ENCODE measurements around the gene NUP188. TPM values are rescaled to one million over a fixed set of nuclear protein-coding genes. Genes with fewer than 3 reads are reported as not detected.
"Not testable (repeated sequence)": the region's sequence is repeated elsewhere in the genome, so short reads cannot be mapped to it uniquely, and the experiment has no call there.

Gene NUP188
- total RNA-seq, 2 experiments from 2014 or later = 65.8 to 73.6 TPM

DNA sequence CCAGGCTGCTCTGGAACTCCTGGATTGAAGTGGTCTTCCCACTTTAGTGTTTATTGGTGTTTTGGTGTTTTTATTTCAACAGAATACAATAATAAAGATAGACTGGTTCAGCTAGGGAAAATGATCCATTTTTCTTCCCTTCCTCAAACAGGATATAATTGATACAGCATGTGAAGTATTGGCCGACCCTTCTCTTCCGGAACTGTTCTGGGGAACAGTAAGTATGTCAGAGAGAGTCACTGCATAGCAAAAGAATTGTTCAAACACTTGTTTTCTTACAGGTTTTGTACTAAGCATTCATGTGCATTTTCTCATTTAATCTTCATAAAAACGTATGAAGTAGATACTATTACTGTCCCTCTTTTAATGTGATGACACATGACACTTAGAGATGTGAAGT lies 31.6 kb downstream of the NUP188 start:
- peaks cover 66% of the 10 kb centered on the region for H3K36me3 Mint-ChIP-seq (ENCODE audit: low read depth)
- no peaks in the 10 kb centered on the region for H3K27me3 Mint-ChIP-seq
- ChIA-PET CTCF (no interaction called here), POLR2A (no interaction called here)
- H3K4me3 Mint-ChIP-seq = no peak overlapping the region
- no peaks in the 10 kb centered on the region for H3K9me3 Mint-ChIP-seq
- no peaks in the 10 kb centered on the region for H3K4me1 Mint-ChIP-seq
- no peak overlapping the region for H3K27ac Mint-ChIP-seq
- DNase-seq = no peak

DNA sequence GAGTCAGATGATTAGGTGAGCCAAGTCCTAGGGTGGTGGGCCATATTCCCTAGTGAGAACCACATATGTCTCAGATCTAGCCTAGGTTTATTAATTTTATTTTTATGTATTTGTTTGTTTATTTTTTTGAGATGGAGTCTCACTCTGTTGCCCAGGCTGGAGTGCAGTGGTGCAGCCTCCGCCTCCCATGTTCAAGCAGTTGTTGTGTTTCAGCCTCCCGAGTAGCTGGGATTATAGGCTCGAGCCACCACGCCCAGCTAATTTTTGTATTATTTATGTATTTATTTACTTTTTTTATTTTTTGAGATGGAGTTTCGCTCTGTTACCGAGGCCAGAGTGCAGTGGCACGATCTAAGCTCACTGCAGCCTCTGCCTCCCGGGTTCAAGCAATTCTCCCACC lies 36.0 kb downstream of the NUP188 start:
- H3K4me3 Mint-ChIP-seq = no peak overlapping the region
- no peak overlapping the region for H3K27ac Mint-ChIP-seq
- H3K36me3 Mint-ChIP-seq (ENCODE audit: low read depth) = peaks cover 81% of the 10 kb centered on the region
- no peaks in the 10 kb centered on the region for H3K27me3 Mint-ChIP-seq
- H3K9me3 Mint-ChIP-seq = no peaks in the 10 kb centered on the region
- no peaks in the 10 kb centered on the region for H3K4me1 Mint-ChIP-seq
- no peak for DNase-seq
- CTCF ChIA-PET = no interaction called here
- POLR2A ChIA-PET = no interaction called here

- no peaks in the 10 kb centered on the region for H3K4me1 Mint-ChIP-seq
- no peak overlapping the region for H3K27ac Mint-ChIP-seq
- POLR2A ChIA-PET = no interaction called here
- CTCF ChIA-PET = no interaction called here
- no peak for DNase-seq
- H3K27me3 Mint-ChIP-seq = no peaks in the 10 kb centered on the region
- no peak overlapping the region for H3K4me3 Mint-ChIP-seq
- no peaks in the 10 kb centered on the region for H3K9me3 Mint-ChIP-seq
- peaks cover 60% of the 10 kb centered on the region for H3K36me3 Mint-ChIP-seq (ENCODE audit: low read depth)
These were observed 39.2 kb downstream of the NUP188 start for GRCh38 chr9:128986671-128987070.

GRCh38 chr9:128987805-128988204 lies 40.3 kb downstream of the NUP188 start:
- Mint-ChIP-seq H3K4me3 (no peak overlapping the region), H3K4me1 (no peaks in the 10 kb centered on the region), H3K27ac (no peak overlapping the region), H3K9me3 (no peaks in the 10 kb centered on the region), H3K36me3 (ENCODE audit: low read depth) (peaks cover 55% of the 10 kb centered on the region), H3K27me3 (no peaks in the 10 kb centered on the region)
- ChIA-PET CTCF (interaction anchor here (0.7 kb wide), 1 partner anchor 20 kb away, joined by 4 read pairs; no protein-coding TSS in a partner anchor), POLR2A (no interaction called here)
- no peak for DNase-seq

DNA sequence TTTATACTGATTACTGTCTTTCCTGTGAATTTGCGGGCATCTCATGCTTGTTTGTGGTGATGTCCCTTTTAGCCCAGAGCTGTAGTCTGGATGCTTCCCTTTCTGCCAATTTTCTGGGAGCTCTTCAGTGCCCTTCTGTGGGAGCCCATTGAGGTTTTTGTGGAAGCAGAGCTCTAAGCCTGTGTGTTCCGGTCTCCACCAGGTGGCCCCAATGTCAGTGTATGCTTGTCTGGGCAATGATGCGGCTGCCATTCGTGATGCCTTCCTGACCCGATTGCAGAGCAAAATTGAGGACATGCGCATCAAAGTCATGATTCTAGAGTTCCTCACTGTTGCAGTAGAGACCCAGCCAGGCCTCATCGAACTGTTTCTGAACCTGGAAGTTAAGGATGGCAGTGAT lies 45.5 kb downstream of the NUP188 start:
- peaks cover 57% of the 10 kb centered on the region for H3K36me3 Mint-ChIP-seq (ENCODE audit: low read depth)
- ChIA-PET CTCF (interaction anchor here (0.7 kb wide), 1 partner anchor 45 kb away, joined by 3 read pairs; no protein-coding TSS in a partner anchor), POLR2A (no interaction called here)
- H3K9me3 Mint-ChIP-seq = no peaks in the 10 kb centered on the region
- no peak overlapping the region for H3K27ac Mint-ChIP-seq
- no peak for DNase-seq
- H3K27me3 Mint-ChIP-seq = no peaks in the 10 kb centered on the region
- no peak overlapping the region for H3K4me3 Mint-ChIP-seq
- H3K4me1 Mint-ChIP-seq = peaks cover 3% of the 10 kb centered on the region

GRCh38 chr9:128995791-128996190 lies 48.3 kb downstream of the NUP188 start:
- POLR2A ChIA-PET = interaction anchor here (1.9 kb wide), 1 partner anchor 13 kb away, joined by 4 read pairs; no protein-coding TSS in a partner anchor
- H3K9me3 Mint-ChIP-seq = no peaks in the 10 kb centered on the region
- H3K4me3 Mint-ChIP-seq = no peak overlapping the region
- H3K4me1 Mint-ChIP-seq = peaks cover 12% of the 10 kb centered on the region
- no peak overlapping the region for H3K27ac Mint-ChIP-seq
- DNase-seq = no peak
- CTCF ChIA-PET = no interaction called here
- no peaks in the 10 kb centered on the region for H3K27me3 Mint-ChIP-seq
- H3K36me3 Mint-ChIP-seq (ENCODE audit: low read depth) = peaks cover 62% of the 10 kb centered on the region

- Mint-ChIP-seq H3K27me3 (no peaks in the 10 kb centered on the region), H3K4me3 (no peak overlapping the region), H3K9me3 (no peaks in the 10 kb centered on the region), H3K4me1 (peaks cover 12% of the 10 kb centered on the region), H3K27ac (no peak overlapping the region), H3K36me3 (ENCODE audit: low read depth) (peaks cover 78% of the 10 kb centered on the region)
- ChIA-PET POLR2A (interaction anchor here (1.1 kb wide), 1 partner anchor 309 kb away, joined by 3 read pairs; no protein-coding TSS in a partner anchor), CTCF (no interaction called here)
- no peak for DNase-seq
These were observed 51.0 kb downstream of the NUP188 start for GRCh38 chr9:128998462-128998861.

DNA sequence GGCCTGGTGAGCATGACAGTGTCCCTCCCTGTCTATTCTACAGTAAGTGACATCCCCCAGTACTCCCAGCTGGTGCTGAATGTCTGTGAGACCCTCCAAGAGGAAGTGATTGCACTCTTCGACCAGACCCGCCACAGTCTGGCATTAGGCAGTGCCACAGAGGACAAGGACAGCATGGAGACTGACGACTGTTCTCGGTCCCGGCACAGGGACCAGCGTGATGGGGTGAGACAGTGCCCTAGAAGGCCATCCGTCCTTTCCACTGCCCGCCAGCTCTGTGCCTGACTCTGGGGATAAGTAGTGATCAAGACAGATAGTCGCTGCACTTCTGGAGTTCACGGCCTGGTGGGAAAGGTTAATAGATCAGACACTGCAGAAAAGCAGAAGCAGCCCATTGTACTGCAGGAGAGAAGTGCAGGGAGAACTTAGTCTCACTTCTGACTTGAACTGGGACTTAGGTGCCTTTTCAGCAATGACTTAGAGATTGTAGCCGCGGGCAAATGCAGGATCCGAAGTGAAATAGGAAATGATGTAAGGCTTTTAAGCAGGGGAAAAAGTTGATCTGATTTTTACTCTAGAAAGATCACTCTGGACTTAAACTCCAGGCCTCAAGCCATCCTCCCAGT lies 52.2 kb downstream of the NUP188 start:
- Mint-ChIP-seq H3K4me3 (no peak overlapping the region), H3K4me1 (peaks cover 12% of the 10 kb centered on the region), H3K36me3 (ENCODE audit: low read depth) (peaks cover 69% of the 10 kb centered on the region), H3K9me3 (no peaks in the 10 kb centered on the region), H3K27me3 (no peaks in the 10 kb centered on the region), H3K27ac (peak overlapping the region; percentile 66)
- no peak for DNase-seq
- ChIA-PET CTCF (no interaction called here), POLR2A (interaction anchor here (1.0 to 1.1 kb wide), 2 partner anchors 24 to 310 kb away, joined by 3 read pairs; no protein-coding TSS in a partner anchor)

GRCh38 chr9:129001504-129002325 lies 54.2 kb downstream of the NUP188 start:
- H3K36me3 Mint-ChIP-seq (ENCODE audit: low read depth) = peaks cover 64% of the 10 kb centered on the region

GRCh38 chr9:129002992-129003391 lies 55.5 kb downstream of the NUP188 start:
- Mint-ChIP-seq H3K4me3 (no peak overlapping the region), H3K36me3 (ENCODE audit: low read depth) (peaks cover 62% of the 10 kb centered on the region), H3K4me1 (peaks cover 8% of the 10 kb centered on the region), H3K27me3 (no peaks in the 10 kb centered on the region), H3K27ac (no peak overlapping the region), H3K9me3 (no peaks in the 10 kb centered on the region)
- ChIA-PET CTCF (no interaction called here), POLR2A (no interaction called here)
- no peak for DNase-seq

More at GRCh38 chr9:129001504-129002325, 54.2 kb downstream of the NUP188 start:
- ChIA-PET CTCF (no interaction called here), POLR2A (interaction anchor here (0.7 to 0.8 kb wide), 2 partner anchors 21 to 1128 kb away, joined by 3 read pairs; no protein-coding TSS in a partner anchor)
- Mint-ChIP-seq H3K27ac (no peak overlapping the region), H3K4me3 (no peak overlapping the region), H3K9me3 (no peaks in the 10 kb centered on the region), H3K27me3 (no peaks in the 10 kb centered on the region), H3K4me1 (peaks cover 8% of the 10 kb centered on the region)
- no peak for DNase-seq

GRCh38 chr9:129004173-129004572 lies 56.7 kb downstream of the NUP188 start:
- not testable (repeated sequence) for H3K27me3 Mint-ChIP-seq, H3K4me3 Mint-ChIP-seq, H3K27ac Mint-ChIP-seq, H3K9me3 Mint-ChIP-seq, DNase-seq, H3K4me1 Mint-ChIP-seq
- POLR2A ChIA-PET = interaction anchor here (0.6 kb wide), 1 partner anchor 622 kb away, joined by 3 read pairs; the partner anchor contains the start of gene NTMT1
- CTCF ChIA-PET = interaction anchor here (0.6 to 1.0 kb wide), 2 partner anchors 80 to 256 kb away, joined by 3 to 4 read pairs; no protein-coding TSS in a partner anchor
- H3K36me3 Mint-ChIP-seq (ENCODE audit: low read depth) = peaks cover 55% of the 10 kb centered on the region

- H3K27ac Mint-ChIP-seq = no peak overlapping the region
- no peaks in the 10 kb centered on the region for H3K4me1 Mint-ChIP-seq
- POLR2A ChIA-PET = interaction anchor here (1.0 kb wide), 1 partner anchor 187 kb away, joined by 3 read pairs; the partner anchor contains the start of gene ENDOG
- DNase-seq = no peak
- CTCF ChIA-PET = no interaction called here
- no peak overlapping the region for H3K4me3 Mint-ChIP-seq
- H3K9me3 Mint-ChIP-seq = no peaks in the 10 kb centered on the region
- H3K36me3 Mint-ChIP-seq (ENCODE audit: low read depth) = peaks cover 47% of the 10 kb centered on the region
- H3K27me3 Mint-ChIP-seq = no peaks in the 10 kb centered on the region
These were observed 58.0 kb downstream of the NUP188 start for GRCh38 chr9:129005336-129005997.
